IMR-90 (cell line): ENCODE data around the gene ECM2.

Experiments used
- CTCF ChIP-seq: conservative IDR thresholded peaks from 2 replicates; pipeline ENCODE4 v1.5.1; 2012; ENCODE audit warnings: mild to moderate bottlenecking, low read depth, low read length, improper control_type of control experiment
- ELK1 ChIP-seq: fragments of 150-350 bp; IDR thresholded peaks from 2 replicates; pipeline ENCODE4 v1.6.1; 2016; ENCODE audit warnings: low read depth, mild to moderate bottlenecking, low read length, moderate library complexity, borderline replicate concordance
- MAFK ChIP-seq: IDR thresholded peaks from 2 replicates; pipeline ENCODE4 v1.6.1; 2012; ENCODE audit warnings: low read depth, low read length, improper control_type of control experiment
- POLR2A ChIP-seq: IDR thresholded peaks from 2 replicates; pipeline ENCODE4 v1.6.1; 2012; ENCODE audit warnings: mild to moderate bottlenecking, low read depth, low read length

- TF ChIP-seq CTCF (no peak), POLR2A (no peak), MAFK (no peak), ELK1 (no peak)
These were observed 32.6 kb downstream of the ECM2 start for GRCh38 chr9:92503156-92503555.
